HEK293 (cell line): Measurements from ENCODE around the gene LXN.

Experiments used
- CTCF ChIA-PET: fragments of 350-600 bp; formaldehyde crosslinking; extraction: SDS; loops from one replicate; lab custom pipeline; 2021; ENCODE audit warnings: antibody characterized with exemption; lab: Yijun Ruan, JAX
- POLR2A ChIA-PET: fragments of 300-600 bp; formaldehyde crosslinking; extraction: SDS; loops from one replicate; lab custom pipeline; 2020; ENCODE audit warnings: antibody characterized with exemption, inconsistent platforms; lab: Yijun Ruan, JAX
- H3K27ac ChIP-seq: fragments of 200-500 bp; sonication (Bioruptor generic); 2 replicates; pipeline ENCODE4 v1.5.1; 2014; ENCODE audit warnings: low read depth, low read length, control low read depth, inconsistent platforms; ENCODE audit errors: extremely low read depth
- H3K36me3 ChIP-seq, 2 experiments: fragments of 200-500 bp in 1 of 2; sonication (Bioruptor generic) in 1 of 2; 1 replicate in 1 of 2; 2 replicates in 1 of 2; pipeline ENCODE4 v1.5.1; 2014 to 2017; ENCODE audit warnings: inconsistent platforms in 2 of 2, low read length in 2 of 2; ENCODE audit not compliant: control insufficient read depth in 2 of 2, insufficient read depth in 1 of 2
- H3K4me1 ChIP-seq: fragments of 200-500 bp; sonication (Bioruptor generic); 2 replicates; pipeline ENCODE4 v1.5.1; 2014; ENCODE audit warnings: mild to moderate bottlenecking, low read length, inconsistent platforms; ENCODE audit not compliant: control insufficient read depth, insufficient read depth
- H3K4me3 ChIP-seq: 2 replicates; pipeline ENCODE4 v1.5.1; 2011; ENCODE audit warnings: low read depth, mild to moderate bottlenecking, control low read depth, low read length, moderate library complexity
- H3K9me3 ChIP-seq: fragments of 200-500 bp; sonication (Bioruptor generic); 2 replicates; pipeline ENCODE4 v1.5.1; 2014; ENCODE audit warnings: low read depth, low read length, inconsistent platforms; ENCODE audit not compliant: control insufficient read depth, insufficient read depth
- HOXA7 ChIP-seq: sonication (generic); formaldehyde crosslinking; IDR thresholded peaks from 2 replicates; pipeline ENCODE4 v1.8.1; 2022; ENCODE audit warnings: missing genetic modification reagents, borderline replicate concordance
- KLF10 ChIP-seq: fragments of 450-650 bp; IDR thresholded peaks from 2 replicates; pipeline ENCODE4 v1.5.1; 2018; ENCODE audit warnings: missing biosample characterization, mild to moderate bottlenecking, missing genetic modification characterization
- KLF8 ChIP-seq: fragments of 450-650 bp; formaldehyde crosslinking; IDR thresholded peaks from 2 replicates; pipeline ENCODE4 v1.5.1; 2016; ENCODE audit warnings: missing biosample characterization, missing genetic modification characterization
- KLF9 ChIP-seq: fragments of 450-650 bp; formaldehyde crosslinking; IDR thresholded peaks from 2 replicates; pipeline ENCODE4 v1.5.1; 2016; ENCODE audit warnings: missing biosample characterization, missing genetic modification characterization, low read depth
- SETDB1 ChIP-seq: IDR thresholded peaks from one replicate; pipeline ENCODE4 v1.6.1; 2017; ENCODE audit warnings: mild to moderate bottlenecking, low read length, moderate library complexity, mixed read lengths; ENCODE audit not compliant: insufficient read length
- SP2 ChIP-seq: fragments of 450-650 bp; formaldehyde crosslinking; IDR thresholded peaks from 2 replicates; pipeline ENCODE4 v1.5.1; 2016; ENCODE audit warnings: missing biosample characterization, missing genetic modification characterization
- TCF7L2 ChIP-seq: IDR thresholded peaks from 2 replicates; pipeline ENCODE4 v1.6.1; 2011; ENCODE audit warnings: low read depth, mild to moderate bottlenecking, inconsistent platforms, low read length, moderate library complexity, borderline replicate concordance
- TRIM28 ChIP-seq: IDR thresholded peaks from 2 replicates; pipeline ENCODE4 v1.6.1; 2011; ENCODE audit warnings: low read length, control low read depth, borderline replicate concordance
- ZBTB1 ChIP-seq: fragments of 450-650 bp; formaldehyde crosslinking; IDR thresholded peaks from 2 replicates; pipeline ENCODE4 v1.5.1; 2016; ENCODE audit warnings: missing biosample characterization, missing genetic modification characterization
- ZNF10 ChIP-seq: fragments of 450-650 bp; formaldehyde crosslinking; IDR thresholded peaks from 2 replicates; pipeline ENCODE4 v1.5.1; 2017; ENCODE audit warnings: missing biosample characterization, missing genetic modification characterization
- ZNF510 ChIP-seq: fragments of 450-650 bp; formaldehyde crosslinking; IDR thresholded peaks from 2 replicates; pipeline ENCODE4 v1.5.1; 2018; ENCODE audit warnings: mild to moderate bottlenecking, missing genetic modification characterization, missing biosample characterization; ENCODE audit not compliant: insufficient replicate concordance
- ZNF561 ChIP-seq: fragments of 450-650 bp; IDR thresholded peaks from 2 replicates; pipeline ENCODE4 v1.5.1; 2018; ENCODE audit warnings: missing biosample characterization, missing genetic modification characterization, borderline replicate concordance
- ZNF596 ChIP-seq: fragments of 450-650 bp; IDR thresholded peaks from 2 replicates; pipeline ENCODE4 v1.5.0; 2018; ENCODE audit warnings: missing biosample characterization, mild to moderate bottlenecking, missing genetic modification characterization, moderate library complexity
- ZNF626 ChIP-seq: fragments of 450-650 bp; sonication (Bioruptor Pico); formaldehyde crosslinking; IDR thresholded peaks from 2 replicates; pipeline ENCODE4 v1.5.1; 2018; ENCODE audit warnings: missing biosample characterization, missing genetic modification characterization, inconsistent platforms
- ZNF664 ChIP-seq: fragments of 450-650 bp; formaldehyde crosslinking; IDR thresholded peaks from 2 replicates; pipeline ENCODE4 v1.5.1; 2016; ENCODE audit warnings: missing biosample characterization, missing genetic modification characterization
- ZNF785 ChIP-seq: fragments of 450-650 bp; formaldehyde crosslinking; IDR thresholded peaks from 2 replicates; pipeline ENCODE4 v1.5.1; 2016; ENCODE audit warnings: missing biosample characterization, missing genetic modification characterization
- ZXDB ChIP-seq: fragments of 450-650 bp; formaldehyde crosslinking; IDR thresholded peaks from 2 replicates; pipeline ENCODE4 v1.5.1; 2016; ENCODE audit warnings: missing biosample characterization, missing genetic modification characterization
- TF ChIP-seq, protein P1 (sequence below): fragments of 450-650 bp; formaldehyde crosslinking; IDR thresholded peaks from 2 replicates; pipeline ENCODE4 v1.5.1; 2016; ENCODE audit warnings: missing biosample characterization, missing genetic modification characterization
- TF ChIP-seq, protein P2 (sequence below): fragments of 450-650 bp; formaldehyde crosslinking; IDR thresholded peaks from 2 replicates; pipeline ENCODE4 v1.5.1; 2016; ENCODE audit warnings: missing biosample characterization, missing genetic modification characterization
- TF ChIP-seq, protein P3 (sequence below): fragments of 450-650 bp; formaldehyde crosslinking; IDR thresholded peaks from 2 replicates; pipeline ENCODE4 v1.5.1; 2017; ENCODE audit warnings: missing biosample characterization, missing genetic modification characterization
- TF ChIP-seq, protein P4 (sequence below): fragments of 450-650 bp; formaldehyde crosslinking; IDR thresholded peaks from 2 replicates; pipeline ENCODE4 v1.5.1; 2016; ENCODE audit warnings: missing biosample characterization, missing genetic modification characterization
- TF ChIP-seq, protein P5 (sequence below): fragments of 450-650 bp; formaldehyde crosslinking; IDR thresholded peaks from 2 replicates; pipeline ENCODE4 v1.5.1; 2016; ENCODE audit warnings: missing biosample characterization, missing genetic modification characterization

The LXN gene

DNA sequence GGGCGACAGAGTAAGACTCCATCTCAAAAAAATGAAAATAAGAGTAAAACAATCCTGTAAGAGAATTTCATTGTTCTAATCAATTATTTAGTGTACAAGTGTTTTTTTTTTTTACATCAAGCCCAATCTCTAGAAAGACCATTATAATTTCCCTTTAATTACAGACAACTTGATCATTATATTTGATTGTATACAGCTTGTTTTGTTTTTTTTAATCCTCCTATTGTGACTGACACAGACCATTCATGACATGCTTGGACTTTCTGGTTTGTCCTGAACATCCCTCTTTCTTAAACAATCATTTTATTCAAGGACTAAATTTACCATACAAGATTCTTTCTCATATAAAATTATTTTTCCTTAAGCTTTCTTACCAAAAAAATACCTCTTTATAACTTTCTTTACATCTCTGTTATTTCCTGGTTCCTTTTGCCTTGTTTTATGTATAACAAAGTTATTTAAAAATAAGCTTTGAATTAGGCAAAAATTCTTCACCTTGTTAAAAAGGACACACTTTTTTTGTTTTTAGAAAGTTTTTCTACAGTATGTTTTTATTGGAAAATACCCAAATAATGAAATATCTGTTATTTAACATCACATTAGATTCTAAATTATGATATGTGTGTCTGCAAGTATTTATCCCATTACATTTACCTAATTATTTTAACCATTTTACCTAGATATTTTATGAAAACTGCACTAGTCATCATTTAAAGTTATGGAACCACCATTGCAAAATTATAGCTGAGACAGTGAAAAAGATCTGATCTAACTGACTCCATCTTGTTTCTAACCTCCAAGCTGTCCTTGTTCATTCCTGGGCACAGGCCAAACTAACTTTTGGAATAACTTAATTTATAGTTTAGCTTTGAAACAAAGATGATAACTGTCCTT, 54.2 kb downstream of the LXN start:
- ChIA-PET POLR2A (no interaction called here), CTCF (interaction anchor here (0.6 kb wide), 1 partner anchor 176 kb away, joined by 3 read pairs; no protein-coding TSS in a partner anchor)
- H3K36me3 ChIP-seq: no peaks in the 10 kb centered on the region
- no peak for TF ChIP-seq ZNF561 (tag by site-specific recombination)
- no peak for TF ChIP-seq KLF10 (tag by site-specific recombination)
- no peak for TF ChIP-seq SP2 (tag by site-specific recombination)
- TF ChIP-seq, protein P1, sequence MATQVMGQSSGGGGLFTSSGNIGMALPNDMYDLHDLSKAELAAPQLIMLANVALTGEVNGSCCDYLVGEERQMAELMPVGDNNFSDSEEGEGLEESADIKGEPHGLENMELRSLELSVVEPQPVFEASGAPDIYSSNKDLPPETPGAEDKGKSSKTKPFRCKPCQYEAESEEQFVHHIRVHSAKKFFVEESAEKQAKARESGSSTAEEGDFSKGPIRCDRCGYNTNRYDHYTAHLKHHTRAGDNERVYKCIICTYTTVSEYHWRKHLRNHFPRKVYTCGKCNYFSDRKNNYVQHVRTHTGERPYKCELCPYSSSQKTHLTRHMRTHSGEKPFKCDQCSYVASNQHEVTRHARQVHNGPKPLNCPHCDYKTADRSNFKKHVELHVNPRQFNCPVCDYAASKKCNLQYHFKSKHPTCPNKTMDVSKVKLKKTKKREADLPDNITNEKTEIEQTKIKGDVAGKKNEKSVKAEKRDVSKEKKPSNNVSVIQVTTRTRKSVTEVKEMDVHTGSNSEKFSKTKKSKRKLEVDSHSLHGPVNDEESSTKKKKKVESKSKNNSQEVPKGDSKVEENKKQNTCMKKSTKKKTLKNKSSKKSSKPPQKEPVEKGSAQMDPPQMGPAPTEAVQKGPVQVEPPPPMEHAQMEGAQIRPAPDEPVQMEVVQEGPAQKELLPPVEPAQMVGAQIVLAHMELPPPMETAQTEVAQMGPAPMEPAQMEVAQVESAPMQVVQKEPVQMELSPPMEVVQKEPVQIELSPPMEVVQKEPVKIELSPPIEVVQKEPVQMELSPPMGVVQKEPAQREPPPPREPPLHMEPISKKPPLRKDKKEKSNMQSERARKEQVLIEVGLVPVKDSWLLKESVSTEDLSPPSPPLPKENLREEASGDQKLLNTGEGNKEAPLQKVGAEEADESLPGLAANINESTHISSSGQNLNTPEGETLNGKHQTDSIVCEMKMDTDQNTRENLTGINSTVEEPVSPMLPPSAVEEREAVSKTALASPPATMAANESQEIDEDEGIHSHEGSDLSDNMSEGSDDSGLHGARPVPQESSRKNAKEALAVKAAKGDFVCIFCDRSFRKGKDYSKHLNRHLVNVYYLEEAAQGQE (tag by site-specific recombination): no peak
- no peak for TF ChIP-seq ZXDB (tag by site-specific recombination)
- TF ChIP-seq ZNF510 (tag by site-specific recombination): peak; percentile 17
- no peak for TF ChIP-seq KLF9 (tag by site-specific recombination)
- no peak for TF ChIP-seq HOXA7 (CRISPR knock-in tag)
- no peak for TF ChIP-seq ZBTB1 (tag by site-specific recombination)
- no peak for TF ChIP-seq ZNF596 (tag by site-specific recombination)
- peak; percentile 86; the same call in 1 of the 2 replicates for TF ChIP-seq TRIM28
- no peak for TF ChIP-seq TCF7L2
- no peak for TF ChIP-seq ZNF785 (tag by site-specific recombination)
- TF ChIP-seq, protein P2, sequence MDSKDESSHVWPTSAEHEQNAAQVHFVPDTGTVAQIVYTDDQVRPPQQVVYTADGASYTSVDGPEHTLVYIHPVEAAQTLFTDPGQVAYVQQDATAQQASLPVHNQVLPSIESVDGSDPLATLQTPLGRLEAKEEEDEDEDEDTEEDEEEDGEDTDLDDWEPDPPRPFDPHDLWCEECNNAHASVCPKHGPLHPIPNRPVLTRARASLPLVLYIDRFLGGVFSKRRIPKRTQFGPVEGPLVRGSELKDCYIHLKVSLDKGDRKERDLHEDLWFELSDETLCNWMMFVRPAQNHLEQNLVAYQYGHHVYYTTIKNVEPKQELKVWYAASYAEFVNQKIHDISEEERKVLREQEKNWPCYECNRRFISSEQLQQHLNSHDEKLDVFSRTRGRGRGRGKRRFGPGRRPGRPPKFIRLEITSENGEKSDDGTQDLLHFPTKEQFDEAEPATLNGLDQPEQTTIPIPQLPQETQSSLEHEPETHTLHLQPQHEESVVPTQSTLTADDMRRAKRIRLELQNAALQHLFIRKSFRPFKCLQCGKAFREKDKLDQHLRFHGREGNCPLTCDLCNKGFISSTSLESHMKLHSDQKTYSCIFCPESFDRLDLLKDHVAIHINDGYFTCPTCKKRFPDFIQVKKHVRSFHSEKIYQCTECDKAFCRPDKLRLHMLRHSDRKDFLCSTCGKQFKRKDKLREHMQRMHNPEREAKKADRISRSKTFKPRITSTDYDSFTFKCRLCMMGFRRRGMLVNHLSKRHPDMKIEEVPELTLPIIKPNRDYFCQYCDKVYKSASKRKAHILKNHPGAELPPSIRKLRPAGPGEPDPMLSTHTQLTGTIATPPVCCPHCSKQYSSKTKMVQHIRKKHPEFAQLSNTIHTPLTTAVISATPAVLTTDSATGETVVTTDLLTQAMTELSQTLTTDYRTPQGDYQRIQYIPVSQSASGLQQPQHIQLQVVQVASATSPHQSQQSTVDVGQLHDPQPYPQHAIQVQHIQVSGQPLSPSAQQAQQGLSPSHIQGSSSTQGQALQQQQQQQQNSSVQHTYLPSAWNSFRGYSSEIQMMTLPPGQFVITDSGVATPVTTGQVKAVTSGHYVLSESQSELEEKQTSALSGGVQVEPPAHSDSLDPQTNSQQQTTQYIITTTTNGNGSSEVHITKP: no peak
- TF ChIP-seq, protein P3, sequence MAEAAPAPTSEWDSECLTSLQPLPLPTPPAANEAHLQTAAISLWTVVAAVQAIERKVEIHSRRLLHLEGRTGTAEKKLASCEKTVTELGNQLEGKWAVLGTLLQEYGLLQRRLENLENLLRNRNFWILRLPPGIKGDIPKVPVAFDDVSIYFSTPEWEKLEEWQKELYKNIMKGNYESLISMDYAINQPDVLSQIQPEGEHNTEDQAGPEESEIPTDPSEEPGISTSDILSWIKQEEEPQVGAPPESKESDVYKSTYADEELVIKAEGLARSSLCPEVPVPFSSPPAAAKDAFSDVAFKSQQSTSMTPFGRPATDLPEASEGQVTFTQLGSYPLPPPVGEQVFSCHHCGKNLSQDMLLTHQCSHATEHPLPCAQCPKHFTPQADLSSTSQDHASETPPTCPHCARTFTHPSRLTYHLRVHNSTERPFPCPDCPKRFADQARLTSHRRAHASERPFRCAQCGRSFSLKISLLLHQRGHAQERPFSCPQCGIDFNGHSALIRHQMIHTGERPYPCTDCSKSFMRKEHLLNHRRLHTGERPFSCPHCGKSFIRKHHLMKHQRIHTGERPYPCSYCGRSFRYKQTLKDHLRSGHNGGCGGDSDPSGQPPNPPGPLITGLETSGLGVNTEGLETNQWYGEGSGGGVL (tag by site-specific recombination): no peak
- TF ChIP-seq, protein P4, sequence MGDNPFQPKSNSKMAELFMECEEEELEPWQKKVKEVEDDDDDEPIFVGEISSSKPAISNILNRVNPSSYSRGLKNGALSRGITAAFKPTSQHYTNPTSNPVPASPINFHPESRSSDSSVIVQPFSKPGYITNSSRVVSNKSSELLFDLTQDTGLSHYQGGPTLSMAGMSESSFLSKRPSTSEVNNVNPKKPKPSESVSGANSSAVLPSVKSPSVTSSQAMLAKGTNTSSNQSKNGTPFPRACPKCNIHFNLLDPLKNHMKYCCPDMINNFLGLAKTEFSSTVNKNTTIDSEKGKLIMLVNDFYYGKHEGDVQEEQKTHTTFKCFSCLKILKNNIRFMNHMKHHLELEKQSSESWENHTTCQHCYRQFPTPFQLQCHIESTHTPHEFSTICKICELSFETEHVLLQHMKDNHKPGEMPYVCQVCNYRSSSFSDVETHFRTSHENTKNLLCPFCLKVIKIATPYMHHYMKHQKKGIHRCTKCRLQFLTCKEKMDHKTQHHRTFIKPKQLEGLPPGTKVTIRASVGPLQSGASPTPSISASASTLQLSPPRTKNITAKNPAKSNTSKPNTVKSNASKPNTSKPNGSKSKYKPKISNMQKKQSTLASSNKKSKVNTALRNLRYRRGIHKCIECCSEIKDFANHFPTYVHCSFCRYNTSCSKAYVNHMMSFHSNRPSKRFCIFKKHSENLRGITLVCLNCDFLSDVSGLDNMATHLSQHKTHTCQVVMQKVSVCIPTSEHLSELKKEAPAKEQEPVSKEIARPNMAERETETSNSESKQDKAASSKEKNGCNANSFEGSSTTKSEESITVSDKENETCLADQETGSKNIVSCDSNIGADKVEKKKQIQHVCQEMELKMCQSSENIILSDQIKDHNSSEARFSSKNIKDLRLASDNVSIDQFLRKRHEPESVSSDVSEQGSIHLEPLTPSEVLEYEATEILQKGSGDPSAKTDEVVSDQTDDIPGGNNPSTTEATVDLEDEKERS: peak; percentile 78; the same call in 1 of the 2 replicates
- TF ChIP-seq KLF8 (tag by site-specific recombination): no peak
- TF ChIP-seq ZNF626: 0 out of 2 replicates have a peak, but pooled peaks have one; percentile 42
- TF ChIP-seq SETDB1: peak; percentile 99
- TF ChIP-seq ZNF664 (tag by site-specific recombination): no peak
- TF ChIP-seq ZNF10 (tag by site-specific recombination): no peak
- TF ChIP-seq, protein P5, sequence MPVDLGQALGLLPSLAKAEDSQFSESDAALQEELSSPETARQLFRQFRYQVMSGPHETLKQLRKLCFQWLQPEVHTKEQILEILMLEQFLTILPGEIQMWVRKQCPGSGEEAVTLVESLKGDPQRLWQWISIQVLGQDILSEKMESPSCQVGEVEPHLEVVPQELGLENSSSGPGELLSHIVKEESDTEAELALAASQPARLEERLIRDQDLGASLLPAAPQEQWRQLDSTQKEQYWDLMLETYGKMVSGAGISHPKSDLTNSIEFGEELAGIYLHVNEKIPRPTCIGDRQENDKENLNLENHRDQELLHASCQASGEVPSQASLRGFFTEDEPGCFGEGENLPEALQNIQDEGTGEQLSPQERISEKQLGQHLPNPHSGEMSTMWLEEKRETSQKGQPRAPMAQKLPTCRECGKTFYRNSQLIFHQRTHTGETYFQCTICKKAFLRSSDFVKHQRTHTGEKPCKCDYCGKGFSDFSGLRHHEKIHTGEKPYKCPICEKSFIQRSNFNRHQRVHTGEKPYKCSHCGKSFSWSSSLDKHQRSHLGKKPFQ (tag by site-specific recombination): no peak
- TF ChIP-seq, all 188 proteins: peak for 5
- Histone ChIP-seq H3K9me3 (no peaks in the 10 kb centered on the region), H3K4me1 (no peaks in the 10 kb centered on the region), H3K27ac (no peak overlapping the region), H3K4me3 (no peak overlapping the region)
